GM19023 (cell line): ENCODE measurements around the gene ZXDC.

ENCODE experiments used
- ATAC-seq: cut with Tn5 transposase; IDR thresholded peaks from one replicate; pipeline ENCODE4 v1.9.1; 2021; ENCODE audit warnings: mild to moderate bottlenecking, moderate library complexity; ENCODE audit not compliant: unreplicated experiment

ZXDC gene

DNA sequence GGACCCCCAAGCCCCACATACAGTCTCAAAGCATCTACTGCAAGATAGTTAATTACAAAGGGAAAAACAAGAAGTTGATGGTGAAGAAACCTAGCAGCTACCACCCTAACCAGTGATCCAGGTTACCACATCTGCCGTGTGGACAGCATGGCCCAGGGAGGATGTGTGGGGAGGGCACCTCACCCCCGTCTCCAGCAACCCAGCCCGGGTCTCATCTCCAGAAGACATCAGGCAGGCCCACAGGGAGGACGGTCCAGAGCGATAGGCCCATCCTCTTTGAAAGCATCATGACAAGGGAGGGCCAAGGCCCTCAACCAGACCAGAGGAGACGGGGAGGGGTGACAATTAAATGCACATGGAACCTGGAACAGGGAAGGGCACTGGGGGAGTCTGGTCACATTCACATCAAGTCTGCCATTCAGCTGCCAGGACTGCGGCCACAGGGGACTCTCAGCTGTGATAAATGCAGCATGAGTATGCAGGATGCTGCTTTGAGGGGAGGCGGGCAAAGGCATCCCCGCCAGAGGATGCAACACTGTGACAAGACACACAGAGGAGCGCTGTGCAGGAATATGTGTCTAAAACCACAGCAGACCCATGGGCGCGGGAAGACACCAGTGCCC lies 18.8 kb downstream of the ZXDC start:
- no peak for ATAC-seq

DNA sequence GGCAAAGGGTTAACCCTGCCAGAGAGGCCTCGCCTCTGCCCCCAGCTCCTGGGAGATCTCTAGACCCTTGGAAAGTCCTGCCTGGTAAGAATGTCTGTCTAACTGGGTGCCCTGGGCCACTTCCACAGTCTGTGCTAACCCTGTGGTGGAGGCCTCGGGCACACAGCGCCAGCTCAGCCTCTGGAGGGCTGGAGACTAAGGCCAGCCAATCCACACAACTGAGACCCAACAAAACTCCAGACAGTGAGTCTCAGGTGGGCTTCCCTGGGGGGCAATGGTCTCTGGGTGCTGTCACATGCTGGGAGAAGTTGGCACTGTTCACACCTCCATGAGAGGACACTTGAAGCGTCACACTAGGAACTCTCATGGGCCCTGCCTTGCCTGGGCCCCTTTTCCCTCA lies 19.5 kb downstream of the ZXDC start:
- no peak for ATAC-seq

GRCh38 chr3:126454437-126455198 lies 21.1 kb downstream of the ZXDC start:
- ATAC-seq: no peak

GRCh38 chr3:126454025-126454424 lies 21.7 kb downstream of the ZXDC start:
- ATAC-seq: no peak

GRCh38 chr3:126452213-126452612 lies 23.5 kb downstream of the ZXDC start:
- no peak for ATAC-seq

DNA sequence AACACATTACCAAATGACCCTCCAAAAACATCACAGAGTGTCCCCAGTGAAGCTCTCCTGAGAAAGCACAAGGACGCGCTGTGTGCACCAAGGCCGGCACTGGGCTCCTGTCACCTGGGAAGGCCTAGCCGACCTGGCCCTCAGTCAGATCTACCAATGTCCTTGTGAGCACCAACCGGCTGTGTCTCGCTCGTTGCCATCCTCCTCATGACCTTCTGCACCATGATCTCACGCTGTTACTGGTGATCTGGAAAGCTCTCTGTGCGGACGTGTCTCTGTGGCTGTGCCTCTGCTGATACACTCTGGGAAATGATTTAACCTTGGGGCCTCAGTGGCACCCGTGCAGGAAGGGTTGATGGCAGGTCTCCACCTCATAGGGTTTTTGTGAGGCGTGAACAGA lies 24.2 kb downstream of the ZXDC start:
- no peak for ATAC-seq

DNA sequence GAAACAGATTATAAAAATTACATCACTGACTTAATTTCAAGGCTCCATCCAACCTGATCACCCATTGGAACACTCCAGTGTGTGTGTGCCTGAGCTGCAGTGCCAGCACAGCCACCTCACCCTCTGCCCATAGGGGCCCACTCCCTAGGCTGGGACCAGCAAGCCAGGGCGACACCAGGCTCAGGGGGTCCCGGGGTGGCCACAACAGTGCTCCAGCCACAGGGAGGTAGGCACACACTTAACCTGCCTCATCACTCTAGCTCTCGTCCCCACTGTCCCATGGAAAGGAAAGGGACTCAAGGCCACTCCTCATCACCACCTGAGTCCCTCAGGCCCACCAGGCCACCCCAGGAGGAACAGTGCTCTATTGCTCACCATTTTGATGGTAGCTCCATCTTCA lies 24.9 kb downstream of the ZXDC start:
- ATAC-seq: no peak

DNA sequence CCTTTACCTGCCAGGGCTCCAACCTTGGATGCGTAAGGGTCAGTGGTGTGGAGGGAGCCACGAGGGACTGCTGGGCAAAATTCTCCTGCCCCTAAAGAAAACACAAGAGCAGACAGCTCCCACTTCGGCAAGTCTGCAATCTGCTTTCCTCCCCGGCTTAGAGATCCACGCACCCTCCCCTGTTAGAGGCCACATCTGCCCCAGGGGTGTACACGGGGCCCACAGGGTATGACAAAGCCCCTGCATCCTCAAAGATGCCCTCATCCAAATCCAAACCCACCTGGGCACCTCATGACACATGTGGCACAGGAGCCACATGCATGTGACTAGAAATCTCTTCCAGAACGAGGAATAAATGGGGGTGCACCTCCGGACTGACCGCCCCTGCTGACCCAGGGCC lies 25.5 kb downstream of the ZXDC start:
- ATAC-seq: no peak

DNA sequence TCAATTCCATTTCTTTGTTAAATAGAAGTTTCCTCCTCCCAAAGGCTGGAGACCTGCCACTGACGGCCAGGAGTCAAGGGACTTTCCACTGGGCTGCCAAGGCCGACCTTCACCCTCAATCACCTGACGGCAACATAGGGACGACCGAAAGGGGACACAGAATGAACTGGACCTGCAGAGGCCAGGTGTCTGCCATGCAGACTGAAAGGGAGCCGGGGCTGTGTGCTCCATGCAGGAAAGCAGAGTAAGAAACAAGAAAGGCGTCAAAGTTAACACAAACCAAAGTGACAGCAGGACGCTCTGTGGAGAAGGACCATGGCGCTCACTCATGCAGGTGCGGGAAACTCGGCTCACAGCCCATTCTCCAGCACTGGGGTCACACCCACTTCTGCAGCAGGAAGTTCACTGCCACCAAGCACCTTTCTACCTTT lies 26.1 kb downstream of the ZXDC start:
- no peak for ATAC-seq

DNA sequence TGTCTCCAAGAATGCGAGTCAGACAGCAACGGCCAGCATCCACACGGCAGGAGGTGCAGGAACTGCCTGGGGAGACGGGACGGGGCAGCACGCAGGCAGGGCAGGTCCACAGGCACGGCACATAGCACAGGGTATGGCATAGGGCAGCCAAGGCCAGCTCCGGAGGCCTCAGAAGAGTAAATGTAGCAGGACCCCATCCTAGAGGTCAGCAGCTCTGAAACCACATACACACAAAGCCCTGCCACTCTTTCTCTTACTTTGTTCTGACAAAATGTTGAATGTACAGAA lies 26.9 kb downstream of the ZXDC start:
- ATAC-seq: no peak

DNA sequence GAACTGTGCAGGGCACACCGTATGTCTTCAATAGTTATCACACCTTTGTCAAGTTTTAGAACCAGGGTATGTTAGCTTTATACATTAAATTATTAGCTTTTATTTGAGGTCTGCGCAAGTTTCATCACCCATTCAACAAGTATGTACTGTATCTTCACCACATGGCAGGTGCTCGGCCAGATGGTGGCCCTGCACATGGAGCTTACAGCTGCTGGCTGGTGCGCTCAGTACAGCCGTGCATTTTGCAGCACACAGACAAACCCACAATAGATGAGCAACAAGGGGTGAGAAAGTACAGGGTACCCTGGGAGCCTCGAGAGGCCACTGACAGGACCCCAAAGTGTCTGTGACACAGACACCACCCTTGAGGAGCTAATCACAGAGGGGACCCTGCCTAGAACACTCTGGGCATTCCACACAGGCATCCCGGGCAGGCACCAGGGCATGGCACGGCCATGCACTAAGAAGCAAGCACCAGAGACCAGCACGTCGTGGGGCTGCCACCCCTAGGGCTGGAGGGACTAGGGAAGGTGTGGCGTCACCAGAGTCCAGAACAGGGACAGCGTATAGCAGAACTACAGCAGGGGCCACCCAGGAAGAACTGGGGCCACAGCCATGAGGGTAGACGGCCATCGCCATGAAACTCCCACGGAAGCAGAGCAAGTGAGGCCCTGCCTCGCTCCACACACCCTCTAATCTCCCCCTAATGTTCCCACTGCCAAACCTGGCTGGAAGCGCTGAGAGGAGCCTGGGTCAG lies 27.4 kb downstream of the ZXDC start:
- ATAC-seq: no peak

DNA sequence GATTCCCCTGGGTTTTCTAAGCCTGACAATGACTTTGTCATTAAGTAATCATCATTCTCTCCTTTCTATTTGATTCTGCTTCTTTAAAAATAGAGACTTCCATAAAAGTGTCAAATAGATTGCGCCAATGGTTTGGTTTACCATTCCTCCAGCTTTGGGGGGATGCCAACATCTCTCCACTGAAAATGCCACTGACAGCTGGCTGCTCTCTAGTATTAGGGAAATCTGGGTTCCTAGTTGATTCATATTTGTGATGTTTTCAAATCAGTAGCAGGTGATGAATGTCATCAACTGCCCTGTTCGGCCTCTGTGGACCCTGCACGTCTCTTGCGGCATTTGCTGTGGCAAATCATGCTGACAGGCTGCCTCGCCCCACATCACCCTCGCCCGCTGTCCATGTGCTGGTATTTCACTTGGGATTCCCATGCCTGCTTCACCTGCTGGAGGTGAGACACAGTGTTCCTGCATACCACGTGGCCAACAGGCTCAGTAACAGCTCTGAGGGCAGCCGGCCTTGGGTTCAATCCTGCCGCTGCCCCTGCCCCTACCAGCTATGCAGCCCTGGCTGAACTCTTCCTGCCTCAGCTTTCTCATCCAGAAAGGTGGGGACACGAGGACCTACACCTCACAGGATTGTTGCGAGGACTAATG lies 28.1 kb downstream of the ZXDC start:
- no peak for ATAC-seq

- no peak for ATAC-seq
These were observed 28.9 kb downstream of the ZXDC start for GRCh38 chr3:126446791-126447190.

- ATAC-seq: no peak
These were observed 29.4 kb downstream of the ZXDC start for GRCh38 chr3:126446301-126446700.

DNA sequence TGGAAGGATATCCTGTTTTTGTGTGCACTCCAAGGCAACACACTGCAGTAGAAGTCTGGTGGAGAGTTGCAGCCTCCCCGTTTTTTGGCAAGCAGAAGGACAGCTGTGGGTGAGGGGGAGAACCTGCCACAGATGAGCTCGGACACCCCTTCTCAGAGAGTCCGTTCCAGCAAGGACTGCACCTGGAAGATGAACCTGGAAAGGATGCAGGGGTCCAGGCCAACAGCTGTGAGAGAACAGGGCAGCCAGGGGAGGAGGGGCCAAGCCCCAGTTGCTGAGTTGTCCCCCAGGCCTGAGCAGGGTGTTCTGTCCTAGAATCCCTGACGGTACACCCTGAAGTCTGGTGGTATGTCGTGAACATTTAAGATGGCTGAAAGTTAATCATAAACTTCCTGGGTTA lies 30.2 kb downstream of the ZXDC start:
- ATAC-seq: no peak

GRCh38 chr3:126442856-126443242 lies 32.8 kb downstream of the ZXDC start:
- ATAC-seq: no peak

- ATAC-seq: no peak
These were observed 33.4 kb downstream of the ZXDC start for GRCh38 chr3:126442094-126442855.

GRCh38 chr3:126441256-126441880 lies 34.3 kb downstream of the ZXDC start:
- no peak for ATAC-seq

GRCh38 chr3:126440709-126440995 lies 35.0 kb downstream of the ZXDC start:
- no peak for ATAC-seq

GRCh38 chr3:126439968-126440708 lies 35.6 kb downstream of the ZXDC start:
- ATAC-seq: no peak
